Medulla oblongata (tissue), 1 donor: ENCODE data around the gene CLEC18B.
"Not testable (repeated sequence)": the region's sequence is repeated elsewhere in the genome, so short reads cannot be mapped to it uniquely, and the experiment has no call there.

Experiments
- DNase-seq: peaks from one replicate; pipeline ENCODE4 v3.0.0-alpha.2; 2015; ENCODE audit errors: extremely low spot score

CLEC18B gene

DNA sequence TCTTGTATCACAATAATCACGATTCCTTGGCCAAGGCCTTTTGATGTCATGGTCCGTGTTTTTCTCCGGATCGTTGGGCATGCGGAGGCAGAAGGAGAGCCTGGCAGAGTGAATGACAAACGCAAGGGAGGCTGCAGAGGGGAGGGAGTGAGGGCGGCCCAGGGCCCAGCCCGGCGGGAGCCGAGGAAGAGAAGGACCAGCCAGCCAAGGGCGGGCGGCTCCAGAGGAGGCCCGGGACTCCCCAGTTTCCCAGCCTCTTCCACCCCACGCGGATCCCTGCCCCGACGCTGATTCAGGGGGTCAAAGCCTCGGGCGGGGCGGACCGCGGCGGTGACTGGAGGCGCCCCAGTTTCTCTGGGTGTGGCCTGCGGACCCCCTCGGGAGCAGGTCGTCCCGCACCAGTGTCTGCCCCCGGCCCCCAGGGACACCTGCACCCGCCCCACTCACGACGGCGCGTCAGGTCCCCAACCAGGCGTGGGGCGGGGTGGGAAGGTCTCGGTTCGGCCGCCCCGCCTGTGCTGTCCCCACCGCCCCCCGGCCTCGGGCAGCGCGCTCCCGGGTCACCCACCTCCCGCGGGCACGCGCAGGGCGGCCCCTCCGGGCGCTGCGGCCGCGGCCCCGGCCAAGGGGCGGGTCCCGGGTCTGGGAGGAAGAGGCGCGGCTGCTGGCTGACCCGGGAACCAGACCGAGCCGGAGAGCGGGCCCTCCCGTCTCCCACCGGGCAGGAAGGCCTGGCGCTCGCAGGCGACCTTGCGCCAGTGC, 14.5 kb downstream of the CLEC18B start:
- not testable (repeated sequence) for DNase-seq

DNA sequence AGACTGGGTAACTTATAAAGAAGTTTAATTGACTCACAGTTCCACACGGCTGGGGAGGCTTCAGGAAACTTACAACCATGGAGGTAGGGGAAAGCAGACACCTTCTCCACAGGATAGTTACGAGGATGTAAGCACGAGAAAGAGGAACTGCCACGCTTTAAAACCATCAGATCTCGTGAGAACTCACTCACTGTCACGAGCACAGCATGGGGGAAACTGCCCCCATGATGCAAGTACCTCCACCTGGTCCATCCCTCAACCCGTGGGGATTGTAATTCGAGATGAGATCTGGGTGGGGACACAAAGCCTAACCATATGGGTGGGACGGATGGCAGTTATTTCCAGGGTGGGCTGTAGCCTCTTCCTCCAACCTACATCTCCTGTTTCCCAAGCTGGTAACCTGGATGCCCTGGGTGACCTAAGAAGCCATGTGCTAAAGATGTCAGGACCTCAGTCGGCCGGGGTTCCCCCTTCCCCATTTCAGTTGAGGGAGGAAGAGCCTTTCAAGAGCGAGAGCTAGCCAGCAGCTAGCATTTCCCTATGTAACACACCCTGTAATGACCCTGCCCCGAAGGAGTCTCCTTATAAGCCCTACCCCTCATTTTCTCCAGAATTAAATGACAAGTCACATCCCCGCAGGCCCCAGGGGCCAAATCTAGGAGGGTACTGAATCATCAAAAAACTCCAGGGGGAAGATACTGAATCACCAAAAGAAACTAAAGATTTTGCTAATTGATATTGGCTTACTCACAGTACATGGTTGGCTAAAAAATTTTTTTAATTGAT, 16.9 kb downstream of the CLEC18B start:
- not testable (repeated sequence) for DNase-seq

DNA sequence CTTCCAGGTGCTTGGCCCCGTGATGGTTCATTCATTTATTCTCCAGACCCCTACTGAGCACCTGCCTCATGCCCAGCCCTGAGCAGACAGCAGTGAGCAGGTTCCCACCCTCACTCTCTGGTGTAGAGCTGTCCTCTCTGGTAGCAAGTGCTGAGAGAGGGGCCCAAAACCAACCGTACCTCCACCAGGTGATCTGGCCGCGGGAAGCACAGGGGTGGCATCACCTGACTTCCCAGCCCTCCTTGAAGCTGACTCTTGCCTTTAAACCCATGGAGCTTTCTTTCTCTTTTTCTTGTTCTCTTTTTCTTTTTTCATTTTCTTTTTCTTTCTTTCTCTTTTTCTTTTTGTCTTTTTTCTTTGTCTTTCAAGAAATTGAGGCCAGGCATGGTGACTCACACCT, 21.0 kb downstream of the CLEC18B start:
- not testable (repeated sequence) for DNase-seq

DNA sequence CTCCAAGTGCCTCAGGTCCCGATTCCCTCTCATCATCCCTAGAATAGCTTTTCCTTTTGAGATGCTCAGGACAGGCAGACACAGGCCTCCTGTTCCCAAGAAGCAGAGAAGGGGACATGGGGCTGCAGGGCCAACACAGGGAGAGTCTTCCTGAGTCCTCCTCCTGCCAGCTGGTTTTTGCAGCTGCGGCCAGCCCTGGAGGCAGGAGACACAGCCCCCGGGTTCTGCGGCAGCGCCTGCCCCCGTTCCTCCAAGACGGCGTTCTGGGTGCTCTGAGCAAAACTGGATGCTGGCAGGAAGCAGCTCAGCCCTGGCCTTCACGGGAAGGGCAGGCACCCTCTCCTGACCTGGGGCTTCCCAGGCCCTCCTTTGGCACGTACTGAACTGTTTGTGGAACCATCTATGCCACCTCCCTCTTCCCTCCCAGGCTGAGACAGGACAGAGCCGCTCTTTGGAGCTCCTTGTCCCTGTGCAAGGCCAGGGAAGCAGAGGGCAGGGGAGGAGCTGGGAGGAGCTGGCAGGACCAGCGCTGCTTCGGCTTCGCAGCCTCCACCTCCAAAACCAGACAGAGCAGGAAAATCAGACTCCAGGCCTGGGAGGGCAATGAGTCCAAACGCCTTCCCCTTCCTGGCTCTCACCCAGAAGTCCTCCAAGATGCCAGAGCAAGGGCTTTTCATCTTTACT, 22.9 kb downstream of the CLEC18B start:
- DNase-seq = peak; percentile 2

DNA sequence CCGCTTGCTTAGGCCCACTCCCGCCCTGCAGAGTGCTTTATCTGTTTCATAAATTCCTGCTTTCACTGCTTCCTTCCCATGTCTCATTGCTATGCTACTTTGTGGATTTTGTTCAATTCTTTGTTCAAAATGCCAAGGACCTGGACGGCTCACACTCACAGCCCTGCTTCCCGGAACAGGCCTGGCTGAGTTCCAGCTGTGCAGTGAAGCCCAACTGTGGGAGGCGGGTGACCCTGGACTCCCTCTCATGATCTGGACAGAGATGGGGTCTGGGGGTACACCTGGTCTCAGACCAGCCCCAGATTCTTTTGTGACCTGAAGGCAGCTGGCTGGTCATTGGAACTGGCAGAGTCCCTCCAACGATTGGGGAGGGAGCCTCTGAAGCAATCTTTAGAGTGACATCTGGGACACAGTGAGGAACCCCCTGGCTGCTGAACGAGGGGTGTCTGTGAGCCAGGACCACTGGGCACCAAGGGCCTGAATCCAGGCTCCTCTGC, 24.7 kb downstream of the CLEC18B start:
- DNase-seq = peak; percentile 51

DNA sequence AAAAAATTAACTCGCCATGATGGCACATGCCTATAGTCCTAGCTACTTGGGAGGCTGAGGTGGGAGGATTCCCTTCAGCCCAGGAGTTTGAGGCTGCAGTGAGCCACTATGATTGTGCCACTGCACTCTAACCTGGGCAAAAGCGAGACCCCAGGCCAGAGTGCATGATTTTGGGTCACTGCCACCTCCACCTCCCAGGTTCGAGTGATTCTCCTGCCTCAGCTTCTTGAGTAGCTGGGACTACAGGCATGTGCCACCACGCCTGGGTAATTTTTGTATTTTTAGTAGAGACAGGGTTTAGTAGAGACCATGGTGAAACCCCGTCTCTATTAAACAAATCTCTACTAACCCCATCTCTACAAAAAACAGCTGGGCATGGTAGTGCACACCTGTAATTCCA, 26.7 kb downstream of the CLEC18B start:
- not testable (repeated sequence) for DNase-seq

DNA sequence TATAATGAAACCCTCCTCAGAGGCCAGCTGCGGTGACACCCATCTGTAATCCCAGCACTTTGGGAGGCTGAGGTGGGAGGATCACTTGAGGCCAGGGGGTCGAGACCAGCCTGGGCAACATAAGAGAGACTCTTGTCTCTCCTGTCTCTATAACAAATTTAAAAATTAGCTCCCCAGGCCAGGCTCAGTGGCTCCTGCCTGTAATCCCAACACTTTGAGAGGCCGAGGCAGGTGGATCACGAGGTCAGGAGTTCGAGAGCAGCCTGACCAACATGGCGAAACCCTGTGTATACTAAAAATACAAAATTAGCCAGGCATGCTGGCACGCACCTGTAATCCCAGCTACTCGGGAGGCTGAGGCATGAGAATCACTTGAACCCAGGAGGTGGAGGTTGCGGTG, 27.1 kb downstream of the CLEC18B start:
- DNase-seq = not testable (repeated sequence)

DNA sequence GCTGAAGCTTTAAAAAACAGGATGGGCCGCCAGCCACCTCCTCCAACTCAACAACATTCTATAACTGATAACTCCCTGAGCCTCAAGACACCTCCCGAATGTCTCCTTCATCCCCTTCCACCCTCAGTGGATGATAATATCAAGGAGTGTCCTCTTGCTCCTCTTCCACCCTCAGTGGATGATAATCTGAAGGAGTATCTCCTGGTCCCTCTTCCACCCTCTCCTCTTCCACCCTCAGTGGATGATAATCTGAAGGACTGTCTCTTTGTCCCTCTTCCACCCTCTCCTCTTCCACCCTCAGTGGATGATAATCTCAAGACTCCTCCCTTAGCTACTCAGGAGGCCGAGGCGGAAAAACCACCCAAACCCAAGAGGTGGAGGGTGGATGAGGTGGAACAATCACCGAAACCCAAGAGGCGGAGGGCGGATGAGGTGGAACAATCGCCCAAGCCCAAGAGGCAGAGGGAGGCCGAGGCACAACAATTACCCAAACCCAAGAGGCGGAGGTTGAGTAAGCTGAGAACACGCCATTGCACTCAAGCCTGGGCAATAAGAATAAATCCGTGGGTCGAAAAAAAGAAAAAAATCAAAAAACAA, 29.7 kb downstream of the CLEC18B start:
- DNase-seq = not testable (repeated sequence)

DNA sequence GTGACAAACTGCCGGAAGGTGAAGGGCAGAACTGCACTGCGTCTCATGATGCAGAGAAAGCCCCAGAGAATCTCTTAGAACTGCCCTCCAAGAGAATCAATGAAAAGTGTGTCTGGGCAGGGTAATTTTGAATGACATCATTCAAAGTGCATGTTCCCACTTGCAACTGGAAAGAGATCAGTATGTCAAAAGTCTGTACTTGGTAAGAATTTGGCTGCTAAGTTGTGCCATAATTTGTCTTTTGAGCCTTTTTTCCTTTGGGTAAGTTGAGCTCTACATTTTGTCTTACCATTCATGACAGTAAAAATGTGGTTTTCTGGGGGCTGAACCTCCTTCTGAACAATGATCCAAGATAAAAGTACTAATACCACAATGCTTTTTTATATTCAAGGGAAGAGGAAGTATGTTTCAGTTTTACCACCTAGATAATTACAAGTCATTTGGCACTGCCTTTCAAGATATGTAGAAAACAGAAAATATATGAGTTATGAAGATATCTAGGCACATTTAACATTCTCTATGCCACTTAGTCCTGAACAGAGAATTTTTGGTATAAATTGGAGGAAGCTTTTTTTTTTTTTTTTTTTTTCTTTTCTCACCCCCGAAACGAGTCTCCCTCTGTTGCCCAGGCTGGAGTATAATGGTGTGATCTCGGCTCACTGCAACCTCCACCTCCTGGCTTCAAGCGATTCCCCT, 38.8 kb downstream of the CLEC18B start:
- DNase-seq = not testable (repeated sequence)

DNA sequence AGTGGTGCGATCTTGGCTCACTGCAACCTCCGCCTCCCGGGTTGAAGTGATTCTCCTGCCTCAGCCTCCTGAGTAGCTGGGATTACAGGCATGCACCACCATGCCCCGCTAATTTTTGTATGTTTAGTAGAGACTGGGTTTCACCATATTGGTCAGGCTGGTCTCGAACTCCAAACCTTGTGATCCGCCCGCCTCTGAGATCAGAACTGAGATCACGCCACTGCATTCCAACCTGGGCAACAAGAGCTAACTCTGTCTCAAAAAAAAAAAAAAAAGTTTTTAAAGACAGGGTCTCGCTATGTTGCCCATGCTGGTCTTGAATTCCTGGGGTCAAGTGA, 47.5 kb downstream of the CLEC18B start:
- DNase-seq = not testable (repeated sequence)

DNA sequence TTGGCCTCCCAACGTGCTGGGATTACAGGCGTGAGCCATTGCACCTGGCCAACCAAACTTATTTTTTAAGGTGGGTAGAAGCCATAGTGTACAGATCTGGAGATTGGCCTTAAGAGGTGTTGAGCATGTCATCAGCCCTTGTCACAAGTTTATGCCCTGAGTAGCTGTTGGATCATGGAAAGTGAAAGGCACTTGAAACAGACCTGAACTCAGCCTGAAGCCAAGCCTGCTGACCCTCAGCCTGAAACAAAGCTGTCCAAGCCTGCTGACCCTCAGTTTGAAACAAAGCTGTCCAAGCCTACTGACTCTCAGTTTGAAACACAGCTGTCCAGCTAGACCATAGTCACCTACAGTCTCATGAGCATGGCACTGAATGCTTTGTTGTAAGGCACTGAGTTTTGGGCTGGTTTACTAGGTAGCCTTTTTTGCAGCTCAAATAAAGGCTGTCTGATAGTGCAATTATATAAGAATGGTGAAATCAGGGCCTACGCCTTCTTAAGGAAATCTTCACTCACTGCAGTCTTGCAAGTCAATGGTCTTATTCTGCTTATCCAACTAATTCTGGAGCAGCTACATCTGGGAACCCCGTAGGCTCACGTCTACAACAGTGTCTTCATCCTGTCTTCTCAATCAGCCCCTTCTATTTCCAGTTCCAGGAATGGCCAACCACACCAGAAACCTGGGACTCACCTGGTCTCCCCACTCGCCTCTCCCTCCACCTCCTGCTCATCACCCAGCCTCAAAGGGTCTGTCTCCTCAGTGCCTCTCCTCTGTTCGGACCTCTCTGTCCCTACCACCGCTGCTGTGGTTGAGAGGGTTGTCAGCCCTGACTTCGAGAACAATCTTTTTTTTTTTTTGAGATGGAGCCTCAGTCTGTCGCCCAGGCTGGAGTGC, 48.1 kb downstream of the CLEC18B start:
- DNase-seq = no peak

DNA sequence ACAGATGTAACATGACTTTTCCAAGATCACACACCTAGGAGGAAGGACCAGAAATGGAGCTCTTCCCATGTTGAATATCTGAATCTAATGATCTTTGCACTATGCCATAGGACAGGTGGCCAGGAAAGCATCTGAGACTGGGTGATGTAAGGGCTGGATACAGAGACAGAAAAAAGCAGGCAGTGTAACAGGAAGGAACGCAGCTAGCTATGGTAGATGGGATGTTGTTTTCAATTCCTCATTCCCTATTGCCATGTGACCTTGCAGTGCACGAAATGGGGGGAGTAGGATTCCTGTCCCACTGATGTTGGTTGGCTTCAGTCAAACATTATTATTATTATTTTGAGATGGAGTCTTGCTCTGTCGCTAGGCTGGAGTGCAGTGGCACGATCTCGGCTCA, 48.9 kb downstream of the CLEC18B start:
- peak; percentile 34 for DNase-seq

DNA sequence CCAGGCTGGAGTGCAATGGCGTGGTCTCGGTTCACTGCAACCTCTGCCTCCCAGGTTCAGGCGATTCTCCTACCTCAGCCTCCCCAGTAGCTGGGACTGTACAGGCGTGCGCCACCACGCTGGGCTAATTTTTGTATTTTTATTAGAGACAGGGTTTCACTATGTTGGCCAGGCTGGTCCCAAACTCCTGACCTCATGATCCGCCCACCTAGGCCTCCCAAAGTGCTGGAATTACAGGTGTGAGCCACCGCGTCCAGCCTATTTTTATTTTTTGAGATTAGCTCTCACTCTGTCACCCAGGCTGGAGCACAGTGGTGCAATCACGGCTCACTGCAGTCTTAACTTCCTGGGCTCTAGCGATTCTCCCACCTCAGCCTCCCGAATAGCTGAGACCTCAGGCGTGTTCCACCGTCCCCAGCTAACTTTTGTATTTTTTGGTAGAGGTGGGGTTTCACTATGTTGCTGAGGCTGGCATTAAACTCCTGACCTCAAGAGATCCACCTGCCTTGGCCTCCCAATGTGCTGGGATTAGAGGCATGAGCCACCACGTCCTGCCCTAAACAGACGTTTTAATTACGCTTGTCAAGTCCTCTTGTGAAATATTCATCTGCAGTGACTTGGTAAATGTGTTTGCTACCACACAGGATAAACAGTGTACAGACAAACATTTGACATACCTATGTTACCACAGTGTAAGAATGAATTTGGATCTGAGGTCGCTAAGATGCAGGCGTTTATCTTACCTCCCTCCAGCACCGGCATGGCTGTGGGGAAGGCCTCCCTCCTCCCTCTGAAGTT, 50.7 kb downstream of the CLEC18B start:
- not testable (repeated sequence) for DNase-seq

DNA sequence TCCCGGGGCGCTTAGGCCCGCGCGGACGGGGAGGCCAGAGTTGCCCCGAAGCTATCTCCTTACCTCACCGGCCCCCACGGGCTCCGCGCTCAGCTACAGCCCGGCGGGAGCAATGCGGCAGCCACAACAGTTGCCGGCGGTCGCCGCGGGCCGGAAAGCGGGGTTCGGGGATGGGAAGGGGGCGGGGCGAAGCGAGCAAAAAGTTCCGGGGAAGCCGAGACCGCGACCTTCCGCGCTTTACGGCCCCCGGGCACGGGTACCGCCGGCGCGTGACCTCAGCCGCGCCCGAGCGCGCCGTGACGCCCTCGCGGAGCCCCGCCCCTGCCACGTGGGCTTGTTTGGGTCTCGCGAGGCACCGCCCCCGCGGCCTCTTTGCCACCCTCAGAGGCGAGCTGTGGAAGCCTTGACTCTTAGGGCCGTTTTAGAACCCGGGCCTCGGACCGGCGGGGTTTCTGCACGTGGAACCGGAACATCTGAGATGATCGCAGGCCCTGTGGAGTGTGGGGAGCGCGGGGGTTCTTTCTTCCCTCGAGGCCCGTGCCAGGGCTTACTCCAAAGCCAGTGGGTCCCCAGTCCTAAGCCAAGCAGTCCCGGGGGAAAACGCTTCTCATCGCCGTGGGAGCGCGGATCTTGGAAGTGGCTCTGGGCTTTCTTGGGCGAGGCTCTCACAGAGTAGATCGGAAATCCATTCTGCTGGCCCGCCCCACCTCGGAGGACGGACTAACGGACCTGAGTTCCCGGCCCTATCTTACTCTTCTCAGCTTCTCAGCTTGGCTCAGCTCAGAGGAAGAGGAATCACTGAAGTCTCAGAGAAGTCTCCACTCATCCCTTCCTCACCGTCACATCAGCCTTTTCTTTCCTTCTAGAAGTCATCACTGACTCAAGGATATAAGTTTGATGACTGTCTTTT, 53.0 kb downstream of the CLEC18B start:
- DNase-seq = peak; percentile 95

DNA sequence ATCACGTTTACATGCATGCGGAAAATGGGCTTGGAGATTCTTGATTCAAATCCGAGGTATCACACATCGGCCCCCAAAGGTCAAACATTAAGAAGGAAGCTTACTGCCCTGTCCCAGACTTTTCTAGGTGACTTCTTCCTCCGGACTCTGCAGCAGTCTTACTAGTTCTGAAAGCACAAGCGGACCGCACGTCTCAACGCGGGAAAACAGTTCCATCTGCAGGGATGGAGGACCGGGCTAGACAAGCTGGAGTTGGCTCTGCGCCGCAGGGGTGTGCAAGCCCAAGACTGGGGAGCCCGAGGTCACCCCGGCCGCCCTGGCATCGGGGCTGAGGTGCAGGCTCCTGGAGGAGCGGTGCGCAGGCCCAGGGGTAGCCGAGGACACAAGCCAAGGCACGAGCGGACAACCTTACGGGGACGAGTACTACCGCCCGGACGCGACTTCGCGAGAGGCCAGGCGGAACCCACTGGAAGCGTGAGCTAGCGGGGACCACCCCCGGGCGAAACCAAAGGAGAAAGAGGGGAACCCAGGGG, 53.7 kb downstream of the CLEC18B start:
- DNase-seq = peak; percentile 58

DNA sequence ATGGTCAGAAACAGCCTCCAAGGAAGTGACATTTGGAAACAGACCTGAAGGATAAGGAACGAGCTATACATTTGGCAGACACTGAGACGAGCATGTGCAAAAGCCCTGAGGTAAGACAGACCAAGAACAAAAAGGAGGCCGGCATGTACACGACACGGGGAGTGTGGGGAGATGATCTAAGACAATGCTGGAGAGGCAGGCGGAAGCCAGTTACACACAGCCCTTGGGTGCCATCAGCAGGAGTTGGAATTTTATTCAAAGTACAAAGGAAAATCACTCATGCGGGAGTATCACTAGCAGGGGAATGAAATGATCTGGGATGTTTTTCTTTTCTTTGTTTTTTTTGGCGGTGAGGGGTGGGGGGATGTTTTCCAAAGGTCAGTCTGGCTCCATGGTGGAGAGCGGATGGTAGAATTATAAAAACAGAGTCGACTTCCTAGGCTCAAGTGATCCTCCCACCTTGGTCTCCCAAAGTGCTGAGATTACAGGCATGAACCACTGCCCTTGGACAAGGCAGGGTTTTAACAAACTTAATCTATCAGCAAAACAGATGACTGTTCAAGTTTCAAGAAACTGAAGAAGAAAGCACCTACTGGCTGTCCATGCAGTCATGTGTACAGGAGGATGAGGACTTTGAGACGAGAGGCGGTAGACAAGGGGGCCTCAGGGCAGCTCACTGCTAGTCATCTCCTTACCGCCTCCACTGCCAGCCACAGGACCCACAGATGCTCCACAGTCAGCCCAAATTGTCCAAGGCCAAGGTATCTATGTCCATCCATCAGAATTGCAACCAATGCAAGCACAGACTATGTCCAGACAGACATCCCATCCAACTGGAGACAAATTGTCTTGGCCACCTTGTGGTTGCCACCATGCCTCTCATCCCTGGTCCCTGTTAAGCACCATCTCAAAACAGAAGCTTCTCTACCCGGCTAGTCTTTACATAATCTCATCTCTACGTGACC, 59.4 kb downstream of the CLEC18B start:
- DNase-seq = not testable (repeated sequence)
